Ascending aorta (tissue), 2 donors: ENCODE measurements around the gene ZEB2. TPM values are rescaled to one million over a fixed set of nuclear protein-coding genes. Genes with fewer than 3 reads are reported as not detected.

Source experiments
- DNase-seq, 2 donors: peaks; one replicate each; pipeline ENCODE4 v3.0.0-alpha.2; 2019; ENCODE audit warnings: low spot score in 2 of 2
- H3K27ac ChIP-seq, 2 donors: fragments of 200-600 bp; sonication (generic); one replicate each; pipeline ENCODE4 v1.5.1; 2016 to 2017; ENCODE audit warnings: mild to moderate bottlenecking in 1 of 2
- H3K27me3 ChIP-seq: fragments of 200-600 bp; sonication (generic); one replicate; pipeline ENCODE4 v1.5.1; 2017
- H3K36me3 ChIP-seq, 2 donors: fragments of 200-600 bp; sonication (generic); one replicate each; pipeline ENCODE4 v1.5.1; 2016
- H3K4me1 ChIP-seq, 2 donors: fragments of 200-600 bp; sonication (generic); one replicate each; pipeline ENCODE4 v1.5.1; 2016 to 2017; ENCODE audit warnings: mild to moderate bottlenecking in 1 of 2
- H3K4me3 ChIP-seq, 2 donors: fragments of 200-600 bp; sonication (generic); one replicate each; pipeline ENCODE4 v1.5.1; 2016 to 2017; ENCODE audit warnings: mild to moderate bottlenecking in 1 of 2
- H3K9me3 ChIP-seq, 2 donors: fragments of 200-600 bp; sonication (generic); one replicate each; pipeline ENCODE4 v1.5.1; 2016
- intact Hi-C: fragments of 100-400 bp; cut with DNase I; formaldehyde crosslinking; loops from one replicate; pipeline ENCODE4 v1.15.1; 2023
- total RNA-seq: library from RNA; depleted of rRNA; stranded (reverse); fragments of >200 nt; gene quantifications from one replicate; pipeline ENCODE4 v1.1.0, GENCODE V29; 2016
- TF ChIP-seq, protein P1 (sequence below), 3 experiments: fragments of 200-600 bp in 2 of 3; fragments of 450-650 bp in 1 of 3; sonication (generic) in 2 of 3; IDR thresholded peaks; one replicate each; pipeline ENCODE4 v1.5.1; 2016 to 2019; ENCODE audit warnings: antibody characterized with exemption in 3 of 3, mild to moderate bottlenecking in 1 of 3, moderate library complexity in 1 of 3

The ZEB2 gene
- total RNA-seq, 1 donor from 2014 or later = 74.6 TPM

DNA sequence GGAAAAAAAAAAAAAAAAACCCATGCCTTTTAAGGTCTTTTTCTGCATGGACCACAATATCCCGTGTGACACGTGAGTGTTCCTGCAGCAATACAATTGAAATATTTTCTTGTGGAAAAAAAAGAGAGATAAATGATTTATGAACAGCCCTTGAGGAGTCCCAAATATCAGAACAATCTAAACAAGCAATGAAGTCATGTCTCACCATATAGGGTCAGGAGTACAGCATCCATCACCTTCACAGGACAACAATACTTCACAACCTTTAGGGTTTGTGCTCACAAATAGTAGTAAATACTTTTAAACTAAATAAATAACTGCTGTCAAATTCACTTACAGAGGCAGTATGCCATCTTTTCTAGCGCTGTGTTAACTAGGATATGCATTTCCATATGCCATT lies 87.9 kb downstream of the ZEB2 start:
- intact Hi-C loops = loop anchor here (2.0 kb wide), 3 partner anchors 17 to 99 kb away; a partner anchor contains a TSS
- H3K4me3 ChIP-seq = peak overlapping the region in 1 of 2 donors; percentile 60
- TF ChIP-seq, protein P1, sequence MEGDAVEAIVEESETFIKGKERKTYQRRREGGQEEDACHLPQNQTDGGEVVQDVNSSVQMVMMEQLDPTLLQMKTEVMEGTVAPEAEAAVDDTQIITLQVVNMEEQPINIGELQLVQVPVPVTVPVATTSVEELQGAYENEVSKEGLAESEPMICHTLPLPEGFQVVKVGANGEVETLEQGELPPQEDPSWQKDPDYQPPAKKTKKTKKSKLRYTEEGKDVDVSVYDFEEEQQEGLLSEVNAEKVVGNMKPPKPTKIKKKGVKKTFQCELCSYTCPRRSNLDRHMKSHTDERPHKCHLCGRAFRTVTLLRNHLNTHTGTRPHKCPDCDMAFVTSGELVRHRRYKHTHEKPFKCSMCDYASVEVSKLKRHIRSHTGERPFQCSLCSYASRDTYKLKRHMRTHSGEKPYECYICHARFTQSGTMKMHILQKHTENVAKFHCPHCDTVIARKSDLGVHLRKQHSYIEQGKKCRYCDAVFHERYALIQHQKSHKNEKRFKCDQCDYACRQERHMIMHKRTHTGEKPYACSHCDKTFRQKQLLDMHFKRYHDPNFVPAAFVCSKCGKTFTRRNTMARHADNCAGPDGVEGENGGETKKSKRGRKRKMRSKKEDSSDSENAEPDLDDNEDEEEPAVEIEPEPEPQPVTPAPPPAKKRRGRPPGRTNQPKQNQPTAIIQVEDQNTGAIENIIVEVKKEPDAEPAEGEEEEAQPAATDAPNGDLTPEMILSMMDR (IDR thresholded peaks at IDR 0.05) = no peak
- peak overlapping the region; percentile 73 to 80 for H3K27ac ChIP-seq
- no peaks in the 10 kb centered on the region for H3K36me3 ChIP-seq
- peaks cover 0 to 35% of the 10 kb centered on the region in 2 donors for H3K4me1 ChIP-seq
- H3K9me3 ChIP-seq = no peaks in the 10 kb centered on the region
- no peaks in the 10 kb centered on the region for H3K27me3 ChIP-seq
- no peak for DNase-seq

DNA sequence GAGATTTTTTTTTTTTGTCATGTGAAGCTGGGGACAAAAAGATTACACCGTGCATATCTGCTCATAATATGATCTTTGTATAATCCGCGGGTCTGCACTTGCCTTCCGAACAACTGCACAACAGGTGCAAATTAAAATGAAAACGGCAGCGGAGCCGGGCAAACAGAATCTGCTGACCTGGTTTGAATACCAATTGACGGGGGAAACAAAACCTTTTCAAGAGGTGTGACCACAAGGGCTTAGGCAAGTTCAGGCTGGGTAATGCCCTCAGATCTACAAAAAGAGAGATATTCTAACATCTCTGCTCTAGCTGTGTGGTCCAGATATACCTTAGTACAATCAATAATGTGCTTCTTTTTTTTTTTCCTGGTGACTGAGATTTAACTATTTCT lies 88.5 kb downstream of the ZEB2 start:
- TF ChIP-seq, protein P1 (IDR thresholded peaks at IDR 0.05) = no peak
- Histone ChIP-seq H3K4me3 (peak overlapping the region; percentile 42 to 60), H3K27ac (peak overlapping the region; percentile 73 to 80), H3K4me1 (peaks cover 0 to 41% of the 10 kb centered on the region in 2 donors), H3K9me3 (no peaks in the 10 kb centered on the region), H3K27me3 (no peaks in the 10 kb centered on the region), H3K36me3 (no peaks in the 10 kb centered on the region)
- DNase-seq = no peak
- intact Hi-C loops = loop anchor here (2.0 kb wide), 3 partner anchors 17 to 99 kb away; a partner anchor contains a TSS

DNA sequence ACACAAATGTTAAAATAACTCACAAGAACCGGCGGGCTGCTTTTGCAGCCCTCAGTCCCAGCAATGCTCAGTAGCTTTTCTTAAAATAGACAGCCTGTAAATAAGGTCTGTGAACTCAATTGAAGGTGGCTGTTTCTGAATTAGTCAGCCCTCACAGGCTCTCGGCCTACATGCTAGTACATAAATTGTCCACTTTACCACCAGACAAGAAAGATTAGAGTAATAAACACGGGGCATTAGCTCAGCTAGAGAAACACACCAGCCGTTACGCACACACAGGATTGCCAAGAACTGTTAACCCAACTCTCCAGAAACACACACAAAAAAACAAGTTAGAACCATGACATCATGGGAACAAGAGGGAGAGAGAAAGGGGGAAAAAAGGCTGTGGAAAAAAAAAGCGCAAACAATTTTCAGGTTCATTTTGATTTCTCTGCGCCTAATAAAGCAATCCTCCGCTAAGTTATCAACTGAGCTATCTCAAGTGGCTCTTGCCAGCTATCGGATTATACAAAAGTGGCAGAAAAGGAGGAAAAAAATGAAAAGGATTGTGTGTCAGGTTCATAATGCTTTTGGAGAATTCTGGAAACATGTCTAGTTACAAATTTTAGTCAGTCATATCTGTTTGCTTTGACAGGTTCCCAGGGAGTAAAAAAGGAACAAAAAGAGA lies 89.1 kb downstream of the ZEB2 start:
- peak overlapping the region; percentile 73 to 80 for H3K27ac ChIP-seq
- peaks cover 0 to 43% of the 10 kb centered on the region in 2 donors for H3K4me1 ChIP-seq
- peak in 1 of 2 donors; percentile 79 for DNase-seq
- intact Hi-C loops = loop anchor here (2.0 kb wide), 3 partner anchors 18 to 98 kb away; a partner anchor contains a TSS
- TF ChIP-seq, protein P1 (IDR thresholded peaks at IDR 0.05) = no peak
- H3K27me3 ChIP-seq = no peaks in the 10 kb centered on the region
- H3K9me3 ChIP-seq = no peaks in the 10 kb centered on the region
- peak overlapping the region; percentile 42 to 60 for H3K4me3 ChIP-seq
- H3K36me3 ChIP-seq = no peaks in the 10 kb centered on the region

DNA sequence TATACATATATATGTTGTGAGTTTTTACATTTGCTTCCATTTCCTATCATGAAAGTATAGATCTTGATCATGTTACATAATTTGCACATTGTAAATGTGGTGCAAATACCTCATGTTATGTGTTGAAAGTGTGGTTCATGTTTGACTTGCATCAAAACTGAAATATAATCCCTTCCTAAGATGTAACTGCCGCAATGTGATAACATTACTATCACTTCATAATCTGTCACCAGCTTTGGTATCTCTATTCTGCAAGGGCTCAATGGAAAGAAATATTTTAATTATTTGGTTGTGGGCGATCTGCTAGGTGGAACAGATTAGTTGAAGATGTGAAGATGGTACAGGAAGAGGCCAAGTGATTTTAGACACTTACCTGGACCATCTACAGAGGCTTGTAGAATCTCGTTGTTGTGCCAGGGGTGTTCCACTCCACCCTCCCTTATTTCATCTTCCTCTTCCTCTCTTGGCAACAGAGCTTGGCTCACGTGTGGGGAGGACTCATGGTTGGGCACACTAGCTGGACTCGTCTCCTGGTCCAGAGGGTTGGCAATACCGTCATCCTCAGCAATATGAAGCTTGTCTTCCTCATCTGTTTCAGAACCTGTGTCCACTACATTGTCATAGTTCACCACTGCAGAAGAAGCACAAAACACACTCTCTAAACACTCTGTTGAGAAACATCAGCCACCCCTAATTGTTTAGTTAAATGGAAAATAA lies 90.4 kb downstream of the ZEB2 start:
- Histone ChIP-seq H3K27ac (peak overlapping the region; percentile 73 to 80), H3K4me3 (peak overlapping the region in 1 of 2 donors; percentile 18), H3K27me3 (no peaks in the 10 kb centered on the region), H3K9me3 (no peaks in the 10 kb centered on the region), H3K4me1 (peaks cover 0 to 46% of the 10 kb centered on the region in 2 donors), H3K36me3 (no peaks in the 10 kb centered on the region)
- TF ChIP-seq, protein P1 (IDR thresholded peaks at IDR 0.05) = no peak
- intact Hi-C loops = loop anchor here (2.0 kb wide), 3 partner anchors 19 to 97 kb away; a partner anchor contains a TSS
- no peak for DNase-seq

DNA sequence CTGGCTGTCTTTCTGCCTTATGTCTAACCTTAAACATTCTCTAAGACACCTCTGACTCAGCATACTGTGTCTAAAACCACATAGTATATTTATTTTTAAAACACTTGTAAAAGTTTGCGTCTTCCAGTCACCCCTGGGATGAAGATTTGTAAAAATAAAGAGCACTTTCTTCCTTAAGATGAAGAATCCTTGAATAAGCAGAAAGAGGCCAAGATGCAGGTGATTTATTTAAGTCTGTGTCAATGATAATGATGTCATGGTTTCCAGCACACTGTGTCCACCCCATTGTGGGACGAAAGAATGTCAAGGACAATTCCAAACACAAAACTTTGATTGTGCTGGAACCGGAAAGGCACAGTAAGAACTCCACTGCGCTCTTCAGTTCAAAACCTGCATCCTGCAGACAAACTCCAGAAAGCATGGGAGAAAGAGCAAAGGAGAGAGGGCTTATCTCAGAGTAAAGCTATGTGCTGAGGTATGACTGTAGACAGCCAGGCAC lies 92.9 kb downstream of the ZEB2 start:
- H3K4me1 ChIP-seq = peaks cover 0 to 39% of the 10 kb centered on the region in 2 donors

More for the DNA sequence above, 92.9 kb downstream of the ZEB2 start:
- no peaks in the 10 kb centered on the region for H3K9me3 ChIP-seq
- intact Hi-C loops = no loop called here
- no peak overlapping the region for H3K4me3 ChIP-seq
- TF ChIP-seq, protein P1 (IDR thresholded peaks at IDR 0.05) = no peak
- H3K36me3 ChIP-seq = peaks cover 0 to 7% of the 10 kb centered on the region in 2 donors
- no peaks in the 10 kb centered on the region for H3K27me3 ChIP-seq
- H3K27ac ChIP-seq = peak overlapping the region; percentile 16 to 42
- DNase-seq = no peak
